IMR-90 (cell line): Measurements from ENCODE around the gene SSR2. TPM values are rescaled to one million over a fixed set of nuclear protein-coding genes. Genes with fewer than 3 reads are reported as not detected.

ENCODE experiments used
- ATAC-seq: fragments of 200-7000 bp; cut with Tn5 transposase; 2 replicates; pipeline ENCODE4 v1.9.1; 2020; ENCODE audit warnings: low read depth, mild to moderate bottlenecking, moderate library complexity
- BruUV-seq: library from RNA; stranded (reverse); fragments of 400-500 nt; replicated peaks from 2 replicates; lab custom pipeline; 2021; lab: Mats Ljungman, UMichigan
- CTCF ChIA-PET: fragments of 300-600 bp; formaldehyde crosslinking; extraction: SDS; loops from one replicate; lab custom pipeline; 2021; ENCODE audit warnings: antibody characterized with exemption; lab: Yijun Ruan, JAX
- POLR2A ChIA-PET: fragments of 300-600 bp; sonication (Branson Sonifier 250); formaldehyde crosslinking; loops from one replicate; lab custom pipeline; 2022; ENCODE audit warnings: antibody characterized with exemption; ENCODE audit not compliant: unreplicated experiment; lab: Charles Lee
- DNase-seq: peaks from one replicate; pipeline ENCODE4 v3.0.0; 2013
- H2AFZ ChIP-seq: replicated peaks from 2 replicates; pipeline ENCODE3; 2013; ENCODE audit warnings: low read length, mild to moderate bottlenecking; ENCODE audit not compliant: poor library complexity
- H2AK5ac ChIP-seq: 2 replicates; pipeline ENCODE4 v1.6.1; 2013; ENCODE audit warnings: low read depth, low read length, inconsistent platforms
- H2AK9ac ChIP-seq: replicated peaks from 2 replicates; pipeline ENCODE3; 2013; ENCODE audit warnings: mild to moderate bottlenecking, low read depth, low read length, moderate library complexity; ENCODE audit not compliant: poor library complexity
- H2BK120ac ChIP-seq: 2 replicates; pipeline ENCODE4 v1.6.1; 2013; ENCODE audit warnings: low read depth, low read length, inconsistent platforms
- H2BK15ac ChIP-seq: 3 replicates; pipeline ENCODE4 v1.6.1; 2013; ENCODE audit warnings: low read depth, low read length, inconsistent platforms
- H2BK20ac ChIP-seq: 2 replicates; pipeline ENCODE4 v1.6.1; 2013; ENCODE audit warnings: low read depth, mild to moderate bottlenecking, inconsistent platforms, low read length, moderate library complexity
- H2BK5ac ChIP-seq: 2 replicates; pipeline ENCODE4 v1.6.1; 2013; ENCODE audit warnings: mild to moderate bottlenecking, low read depth, low read length, inconsistent platforms; ENCODE audit not compliant: poor library complexity, severe bottlenecking
- H3K14ac ChIP-seq: replicated peaks from 2 replicates; pipeline ENCODE4 v1.6.1; 2013; ENCODE audit warnings: low read depth, low read length, inconsistent platforms
- H3K18ac ChIP-seq: 2 replicates; pipeline ENCODE4 v1.6.1; 2013; ENCODE audit warnings: low read depth, low read length, control low read depth
- H3K23ac ChIP-seq: 2 replicates; pipeline ENCODE4 v1.6.1; 2013; ENCODE audit warnings: low read depth, low read length, inconsistent platforms
- H3K27ac ChIP-seq: 2 replicates; pipeline ENCODE4 v1.5.1; 2013; ENCODE audit warnings: mild to moderate bottlenecking, control low read depth, low read length; ENCODE audit not compliant: insufficient read depth
- H3K27me3 ChIP-seq: 2 replicates; pipeline ENCODE4 v1.6.1; 2013; ENCODE audit warnings: low read length; ENCODE audit not compliant: control insufficient read depth, insufficient read depth
- H3K36me3 ChIP-seq: 2 replicates; pipeline ENCODE4 v1.6.1; 2013; ENCODE audit warnings: low read length, mixed read lengths; ENCODE audit not compliant: control insufficient read depth, insufficient read depth
- H3K4ac ChIP-seq: 2 replicates; pipeline ENCODE4 v1.6.1; 2013; ENCODE audit warnings: low read depth, low read length, inconsistent platforms
- H3K4me1 ChIP-seq: 2 replicates; pipeline ENCODE4 v1.6.1; 2013; ENCODE audit warnings: low read length, mixed read lengths; ENCODE audit not compliant: control insufficient read depth, insufficient read depth
- H3K4me2 ChIP-seq: 2 replicates; pipeline ENCODE4 v1.6.1; 2013; ENCODE audit warnings: low read depth, mild to moderate bottlenecking, control low read depth, low read length, moderate library complexity
- H3K4me3 ChIP-seq: 2 replicates; pipeline ENCODE4 v1.5.1; 2013; ENCODE audit warnings: low read depth, mild to moderate bottlenecking, control low read depth, low read length, moderate library complexity; ENCODE audit not compliant: insufficient read depth
- H3K56ac ChIP-seq: 2 replicates; pipeline ENCODE4 v1.6.1; 2013; ENCODE audit warnings: low read length, inconsistent platforms; ENCODE audit not compliant: insufficient read depth; ENCODE audit errors: extremely low read depth
- H3K79me1 ChIP-seq, 2 experiments: 2 replicates each; pipeline ENCODE4 v1.6.1; 2013; ENCODE audit warnings: low read length in 2 of 2, inconsistent platforms in 1 of 2, low read depth in 1 of 2
- H3K9ac ChIP-seq: 2 replicates; pipeline ENCODE4 v1.6.1; 2013; ENCODE audit warnings: low read depth, low read length, control low read depth
- H3K9me1 ChIP-seq: 2 replicates; pipeline ENCODE4 v1.6.1; 2013; ENCODE audit warnings: low read length, inconsistent platforms; ENCODE audit not compliant: insufficient read depth
- H3K9me3 ChIP-seq: 2 replicates; pipeline ENCODE4 v1.6.1; 2013; ENCODE audit warnings: low read length; ENCODE audit not compliant: control insufficient read depth, insufficient read depth
- H4K20me1 ChIP-seq: 2 replicates; pipeline ENCODE4 v1.6.1; 2013; ENCODE audit warnings: low read length, inconsistent platforms; ENCODE audit not compliant: insufficient read depth
- H4K5ac ChIP-seq: 2 replicates; pipeline ENCODE4 v1.6.1; 2013; ENCODE audit warnings: mild to moderate bottlenecking, low read depth, low read length, control low read depth
- H4K8ac ChIP-seq, 2 experiments: 2 replicates each; pipeline ENCODE4 v1.6.1; 2013; ENCODE audit warnings: low read depth in 2 of 2, low read length in 2 of 2, control low read depth in 1 of 2, inconsistent platforms in 1 of 2
- H4K91ac ChIP-seq: 2 replicates; pipeline ENCODE4 v1.6.1; 2013; ENCODE audit warnings: low read depth, low read length, inconsistent platforms; ENCODE audit not compliant: insufficient read depth
- BHLHE40 ChIP-seq: fragments of 150-350 bp; IDR thresholded peaks from 2 replicates; pipeline ENCODE4 v1.6.1; 2016; ENCODE audit warnings: mild to moderate bottlenecking, low read depth, low read length
- POLR2A ChIP-seq: IDR thresholded peaks from 2 replicates; pipeline ENCODE4 v1.6.1; 2012; ENCODE audit warnings: mild to moderate bottlenecking, low read depth, low read length
- RFX5 ChIP-seq: IDR thresholded peaks from 2 replicates; pipeline ENCODE4 v1.8.0; 2012; ENCODE audit warnings: low read depth, mild to moderate bottlenecking, low read length, moderate library complexity
- WGBS, 2 experiments: methylation state at CpG; one replicate each; pipeline versions ENCODE4 v1.1.5 to v1.1.7; 2013; ENCODE audit warnings: missing lambda C conversion rate in 2 of 2; ENCODE audit not compliant: insufficient read length in 1 of 2; ENCODE audit errors: extremely low coverage in 2 of 2; 5-methylcytosine and 5-hydroxymethylcytosine counted together
- dilution Hi-C: fragments of 300-500 bp; cut with HindIII; formaldehyde crosslinking; loops from one replicate; pipeline ENCODE4 v1.14.3; 2018; ENCODE audit warnings: low sequenced_read_pairs; ENCODE audit not compliant: unreplicated experiment
- in situ Hi-C: fragments of 300-500 bp; cut with MboI; formaldehyde crosslinking; loops from 3 replicates; pipeline ENCODE4 v1.14.3; 2019; ENCODE audit warnings: low sequenced_read_pairs, inconsistent platforms, mixed read lengths
- intact Hi-C: fragments of 100-400 bp; cut with micrococcal nuclease; formaldehyde crosslinking; loops from 2 replicates; pipeline ENCODE4 v1.10.0; 2022
- polyA plus RNA-seq, 3 experiments: library from polyadenylated mRNA; depleted of rRNA; stranded (reverse); fragments of >200 nt; gene quantifications; 2 replicates each; pipeline ENCODE4 v1.2.3, GENCODE V29; 2012; ENCODE audit warnings: low replicate concordance in 1 of 3
- total RNA-seq: library from RNA; depleted of rRNA; stranded (reverse); fragments of >200 nt; gene quantifications from 2 replicates; pipeline ENCODE4 v1.2.3, GENCODE V29; 2012
- TF ChIP-seq, protein P1 (sequence below): fragments of 150-350 bp; IDR thresholded peaks from 2 replicates; pipeline ENCODE4 v1.6.1; 2016; ENCODE audit warnings: low read depth, mild to moderate bottlenecking, low read length, moderate library complexity, borderline replicate concordance

The SSR2 gene
- total and polyA plus RNA-seq, 2 of the 4 experiments (the other 2 are of a cell fraction) = 553 to 1,264 TPM

DNA sequence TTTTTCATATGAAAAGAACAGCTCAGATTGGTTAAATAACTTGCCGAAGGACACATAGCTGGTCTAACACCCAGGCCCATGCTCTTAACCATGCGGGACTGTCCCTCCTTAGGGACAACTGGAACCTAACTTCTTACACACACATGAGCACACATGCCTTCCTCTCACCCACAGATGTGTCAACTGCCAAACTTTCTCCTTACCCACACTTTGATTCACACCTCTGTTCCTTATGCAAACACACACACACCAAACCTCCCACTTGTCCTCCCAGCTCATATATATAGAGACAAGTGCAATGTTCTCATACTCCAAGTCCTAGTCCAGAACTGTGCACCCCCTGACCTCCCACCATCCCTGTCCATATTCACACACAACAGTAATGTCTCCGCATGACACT is 44.5 kb upstream of the SSR2 start:
- in situ Hi-C loops = loop anchor here (5.0 kb wide), 1 partner anchor 128 kb away; no protein-coding TSS in a partner anchor
- no peak overlapping the region for H3K56ac ChIP-seq
- no peak overlapping the region for H3K9ac ChIP-seq
- H4K5ac ChIP-seq = no peak overlapping the region
- H2AK9ac ChIP-seq = no peak overlapping the region
- no peak overlapping the region for H4K8ac ChIP-seq
- ChIA-PET POLR2A (no interaction called here), CTCF (no interaction called here)
- H3K14ac ChIP-seq = no peak overlapping the region
- dilution Hi-C loops = no loop called here
- intact Hi-C loops = no loop called here
- no TSS peak for BruUV-seq
- H3K4me1 ChIP-seq = peaks cover 5% of the 10 kb centered on the region
- H3K27ac ChIP-seq = no peak overlapping the region
- no peak overlapping the region for H2AK5ac ChIP-seq
- H2AFZ ChIP-seq = no peak overlapping the region
- 67% methylated on average over 1 of the region's 3 CpGs; no CpG with 5 or more reads in 1 of the 2 experiments for WGBS, 2 experiments
- no peak overlapping the region for H2BK120ac ChIP-seq
- DNase-seq (no peak), ATAC-seq (no peak)
- no peak overlapping the region for H3K23ac ChIP-seq
- H3K4me3 ChIP-seq = no peak overlapping the region
- H2BK20ac ChIP-seq = no peak overlapping the region
- H4K20me1 ChIP-seq = no peaks in the 10 kb centered on the region
- H2BK15ac ChIP-seq = no peak overlapping the region
- no peak overlapping the region for H3K4ac ChIP-seq
- peaks cover 2% of the 10 kb centered on the region; the same call in 1 of the 2 replicates for H3K9me1 ChIP-seq
- H2BK5ac ChIP-seq = no peak overlapping the region
- no peak overlapping the region for H3K4me2 ChIP-seq
- no peaks in the 10 kb centered on the region for H3K9me3 ChIP-seq
- H3K27me3 ChIP-seq = no peaks in the 10 kb centered on the region
- H3K79me1 ChIP-seq = no peaks in the 10 kb centered on the region
- H3K36me3 ChIP-seq = no peaks in the 10 kb centered on the region
- no peak overlapping the region for H4K91ac ChIP-seq
- no peak overlapping the region for H3K18ac ChIP-seq
- TF ChIP-seq, protein P1, sequence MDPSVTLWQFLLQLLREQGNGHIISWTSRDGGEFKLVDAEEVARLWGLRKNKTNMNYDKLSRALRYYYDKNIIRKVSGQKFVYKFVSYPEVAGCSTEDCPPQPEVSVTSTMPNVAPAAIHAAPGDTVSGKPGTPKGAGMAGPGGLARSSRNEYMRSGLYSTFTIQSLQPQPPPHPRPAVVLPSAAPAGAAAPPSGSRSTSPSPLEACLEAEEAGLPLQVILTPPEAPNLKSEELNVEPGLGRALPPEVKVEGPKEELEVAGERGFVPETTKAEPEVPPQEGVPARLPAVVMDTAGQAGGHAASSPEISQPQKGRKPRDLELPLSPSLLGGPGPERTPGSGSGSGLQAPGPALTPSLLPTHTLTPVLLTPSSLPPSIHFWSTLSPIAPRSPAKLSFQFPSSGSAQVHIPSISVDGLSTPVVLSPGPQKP = no peak
- TF ChIP-seq BHLHE40 (no peak), RFX5 (no peak), POLR2A (no peak)
